ENCODE measurements around the gene SRCIN1.

DNA sequence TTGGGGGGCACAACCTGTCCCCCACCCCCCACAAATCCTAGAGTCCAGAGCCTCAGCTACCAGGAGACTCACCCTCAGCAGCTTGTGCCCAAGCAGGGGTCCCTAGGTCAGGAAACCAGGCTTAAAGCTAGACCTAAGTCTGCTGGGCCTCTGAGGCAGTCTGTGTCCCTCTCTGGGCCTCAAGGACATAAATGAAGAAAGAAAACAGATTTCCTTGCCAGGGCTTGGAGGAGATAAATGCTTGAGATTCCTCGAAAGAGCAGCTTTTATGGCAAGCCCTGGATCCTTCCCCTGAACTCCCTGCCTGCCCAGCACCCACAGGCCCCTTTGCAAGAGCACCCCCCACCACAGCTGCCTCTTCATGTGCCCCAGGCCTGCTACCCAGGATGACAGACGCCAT is 3.3 kb downstream of the SRCIN1 start:
- TF ChIP-seq, protein P1, sequence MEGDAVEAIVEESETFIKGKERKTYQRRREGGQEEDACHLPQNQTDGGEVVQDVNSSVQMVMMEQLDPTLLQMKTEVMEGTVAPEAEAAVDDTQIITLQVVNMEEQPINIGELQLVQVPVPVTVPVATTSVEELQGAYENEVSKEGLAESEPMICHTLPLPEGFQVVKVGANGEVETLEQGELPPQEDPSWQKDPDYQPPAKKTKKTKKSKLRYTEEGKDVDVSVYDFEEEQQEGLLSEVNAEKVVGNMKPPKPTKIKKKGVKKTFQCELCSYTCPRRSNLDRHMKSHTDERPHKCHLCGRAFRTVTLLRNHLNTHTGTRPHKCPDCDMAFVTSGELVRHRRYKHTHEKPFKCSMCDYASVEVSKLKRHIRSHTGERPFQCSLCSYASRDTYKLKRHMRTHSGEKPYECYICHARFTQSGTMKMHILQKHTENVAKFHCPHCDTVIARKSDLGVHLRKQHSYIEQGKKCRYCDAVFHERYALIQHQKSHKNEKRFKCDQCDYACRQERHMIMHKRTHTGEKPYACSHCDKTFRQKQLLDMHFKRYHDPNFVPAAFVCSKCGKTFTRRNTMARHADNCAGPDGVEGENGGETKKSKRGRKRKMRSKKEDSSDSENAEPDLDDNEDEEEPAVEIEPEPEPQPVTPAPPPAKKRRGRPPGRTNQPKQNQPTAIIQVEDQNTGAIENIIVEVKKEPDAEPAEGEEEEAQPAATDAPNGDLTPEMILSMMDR (IDR thresholded peaks at IDR 0.05; ENCODE audit: low read depth, low read length, poor library complexity, severe bottlenecking) = no peak
- no peak for TF ChIP-seq EZH2phosphoT487 (IDR thresholded peaks at IDR 0.05; ENCODE audit: borderline replicate concordance, low read length)

Data from DOHH2 (cell line).